B cell (primary cell): ENCODE data around the gene PLCB1. TPM values are rescaled to one million over a fixed set of nuclear protein-coding genes. Genes with fewer than 3 reads are reported as not detected.

ENCODE experiments used
- ATAC-seq: fragments of 200-7000 bp; cut with Tn5 transposase; one replicate; pipeline ENCODE4 v1.10.0; 2021; ENCODE audit warnings: low read depth, mild to moderate bottlenecking, moderate number of reproducible peaks, moderate library complexity
- CTCF ChIA-PET: fragments of 350-600 bp; sonication (Branson Sonifier 250); formaldehyde crosslinking; loops from one replicate; lab custom pipeline; 2021; ENCODE audit warnings: antibody characterized with exemption, inconsistent platforms; lab: Charles Lee
- POLR2A ChIA-PET: fragments of 350-600 bp; sonication (Branson Sonifier 250); formaldehyde crosslinking; loops from one replicate; lab custom pipeline; 2021; ENCODE audit warnings: antibody characterized with exemption; lab: Charles Lee
- DNase-seq: peaks from one replicate; pipeline ENCODE4 v3.0.0; 2013
- H2AFZ ChIP-seq: 2 replicates; pipeline ENCODE4 v1.6.1; 2012; ENCODE audit warnings: mild to moderate bottlenecking, low read depth, low read length; ENCODE audit not compliant: insufficient read depth, poor library complexity, severe bottlenecking
- H3K27ac ChIP-seq, 2 donors: 1 replicate in 1 of 2; 2 replicates in 1 of 2; pipeline ENCODE4 v1.5.1; 2012 to 2013; ENCODE audit warnings: low read length in 2 of 2, mild to moderate bottlenecking in 2 of 2, moderate library complexity in 1 of 2
- H3K27me3 ChIP-seq, 4 experiments: fragments of 200-600 bp in 1 of 4; sonication (generic) in 1 of 4; replicated peaks in 1 of 4; 1 replicate in 2 of 4; 2 replicates in 2 of 4; pipeline versions ENCODE4 v1.6.1 to v1.7.0; 2013 to 2016; ENCODE audit warnings: low read length in 3 of 4, mild to moderate bottlenecking in 2 of 4, mixed read lengths in 1 of 4, moderate library complexity in 1 of 4; ENCODE audit not compliant: insufficient read depth in 4 of 4, control insufficient read depth in 3 of 4; ENCODE audit errors: control extremely low read depth in 1 of 4
- H3K36me3 ChIP-seq, 2 experiments: replicated peaks in 1 of 2; 1 replicate in 1 of 2; 2 replicates in 1 of 2; pipeline versions ENCODE4 v1.6.1 to v1.7.1; 2013; ENCODE audit warnings: low read length in 1 of 2; ENCODE audit not compliant: insufficient read depth in 2 of 2, control insufficient read depth in 1 of 2; ENCODE audit errors: control extremely low read depth in 1 of 2, extremely low read depth in 1 of 2
- H3K4me1 ChIP-seq, 2 donors: fragments of 200-600 bp in 1 of 2; sonication (generic) in 1 of 2; 1 replicate in 1 of 2; 2 replicates in 1 of 2; pipeline versions ENCODE4 v1.5.1 to v1.6.1; 2013 to 2017; ENCODE audit warnings: low read length in 2 of 2; ENCODE audit not compliant: control insufficient read depth in 2 of 2, insufficient read depth in 2 of 2
- H3K4me2 ChIP-seq: replicated peaks from 2 replicates; pipeline ENCODE3; 2012; ENCODE audit warnings: mild to moderate bottlenecking, low read depth, low read length; ENCODE audit not compliant: poor library complexity, severe bottlenecking
- H3K4me3 ChIP-seq, 5 experiments: fragments of 200-600 bp in 1 of 5; sonication (generic) in 1 of 5; 1 replicate in 3 of 5; 2 replicates in 2 of 5; pipeline versions ENCODE4 v1.5.1 to v1.7.0; 2011 to 2016; ENCODE audit warnings: low read length in 4 of 5, mild to moderate bottlenecking in 4 of 5, low read depth in 2 of 5, control low read depth in 1 of 5, moderate library complexity in 1 of 5; ENCODE audit not compliant: insufficient read depth in 1 of 5; ENCODE audit errors: control extremely low read depth in 1 of 5, extremely low read depth in 1 of 5
- H3K79me2 ChIP-seq: fragments of 200-600 bp; sonication (generic); one replicate; pipeline ENCODE4 v1.6.0; 2016; ENCODE audit warnings: low read length; ENCODE audit not compliant: control insufficient read depth, insufficient read depth
- H3K9ac ChIP-seq: fragments of 200-600 bp; sonication (generic); 2 replicates; pipeline ENCODE4 v1.6.1; 2017; ENCODE audit warnings: mild to moderate bottlenecking, low read length, moderate library complexity
- H3K9me3 ChIP-seq, 3 donors: one replicate each; pipeline versions ENCODE4 v1.6.1 to v1.7.1; 2013; ENCODE audit warnings: low read length in 2 of 3; ENCODE audit not compliant: control insufficient read depth in 2 of 3, insufficient read depth in 1 of 3; ENCODE audit errors: control extremely low read depth in 1 of 3
- H4K20me1 ChIP-seq: 2 replicates; pipeline ENCODE4 v1.6.0; 2012; ENCODE audit warnings: mild to moderate bottlenecking, low read length; ENCODE audit not compliant: insufficient read depth, control insufficient read depth, poor library complexity, severe bottlenecking
- H3K27ac Mint-ChIP-seq: one replicate; pipeline ENCODE4 v1.8.0; 2021; ENCODE audit warnings: mixed read lengths
- H3K27me3 Mint-ChIP-seq: one replicate; pipeline ENCODE4 v1.8.0; 2021; ENCODE audit warnings: mixed read lengths
- H3K4me1 Mint-ChIP-seq: one replicate; pipeline ENCODE4 v1.8.0; 2021; ENCODE audit warnings: mixed read lengths
- H3K4me3 Mint-ChIP-seq: one replicate; pipeline ENCODE4 v1.8.0; 2021; ENCODE audit warnings: mixed read lengths
- H3K9me3 Mint-ChIP-seq: one replicate; pipeline ENCODE4 v1.8.0; 2022; ENCODE audit warnings: mixed read lengths; ENCODE audit not compliant: insufficient read depth
- EZH2 ChIP-seq: IDR thresholded peaks from 2 replicates; pipeline ENCODE4 v1.6.1; 2012; ENCODE audit warnings: borderline replicate concordance, low read depth, mild to moderate bottlenecking, moderate library complexity, low read length; ENCODE audit not compliant: insufficient read depth, poor library complexity, severe bottlenecking
- WGBS: methylation state at CpG from one replicate; pipeline ENCODE4 v1.1.5; 2013; ENCODE audit warnings: missing lambda C conversion rate; ENCODE audit not compliant: insufficient coverage; 5-methylcytosine and 5-hydroxymethylcytosine counted together
- intact Hi-C: fragments of 100-400 bp; cut with micrococcal nuclease; formaldehyde crosslinking; loops from one replicate; pipeline ENCODE4 v1.10.0; 2022
- polyA plus RNA-seq: library from polyadenylated mRNA; depleted of rRNA; stranded (reverse); fragments of >200 nt; gene quantifications from 2 replicates; pipeline ENCODE4 v1.2.3, GENCODE V29; 2012
- total RNA-seq, 2 donors: library from RNA; stranded (reverse); fragments of 120-200 nt in 1 of 2; gene quantifications; 1 replicate in 1 of 2; 2 replicates in 1 of 2; pipeline versions ENCODE4 v1.2.3 to v1.2.4, GENCODE V29; 2013 to 2022
- TF ChIP-seq, protein P1 (sequence below): fragments of 200-600 bp; IDR thresholded peaks from one replicate; pipeline ENCODE4 v1.8.0; 2022; ENCODE audit warnings: antibody characterized with exemption, mild to moderate bottlenecking

Gene PLCB1
- total and polyA plus RNA-seq, 2 donors (not counting 1 experiment from before 2014, with no cell fraction given) = 0.18 to 0.47 TPM

GRCh38 chr20:8234580-8234979 lies 102.5 kb downstream of the PLCB1 start:
- no peaks in the 10 kb centered on the region for H3K36me3 ChIP-seq
- no peak overlapping the region for H3K4me2 ChIP-seq
- no peaks in the 10 kb centered on the region for H3K27me3 ChIP-seq
- Mint-ChIP-seq H3K27me3 (no peaks in the 10 kb centered on the region), H3K4me3 (no peak overlapping the region), H3K4me1 (peaks cover 2% of the 10 kb centered on the region), H3K9me3 (no peaks in the 10 kb centered on the region), H3K27ac (no peak overlapping the region)
- H3K9me3 ChIP-seq = no peaks in the 10 kb centered on the region
- no peaks in the 10 kb centered on the region for H3K4me1 ChIP-seq
- no peaks in the 10 kb centered on the region for H4K20me1 ChIP-seq
- no peak overlapping the region for H2AFZ ChIP-seq
- WGBS = no CpG with 5 or more reads among the region's 2 CpGs
- H3K27ac ChIP-seq = no peak overlapping the region
- no peak for TF ChIP-seq EZH2
- TF ChIP-seq, protein P1, sequence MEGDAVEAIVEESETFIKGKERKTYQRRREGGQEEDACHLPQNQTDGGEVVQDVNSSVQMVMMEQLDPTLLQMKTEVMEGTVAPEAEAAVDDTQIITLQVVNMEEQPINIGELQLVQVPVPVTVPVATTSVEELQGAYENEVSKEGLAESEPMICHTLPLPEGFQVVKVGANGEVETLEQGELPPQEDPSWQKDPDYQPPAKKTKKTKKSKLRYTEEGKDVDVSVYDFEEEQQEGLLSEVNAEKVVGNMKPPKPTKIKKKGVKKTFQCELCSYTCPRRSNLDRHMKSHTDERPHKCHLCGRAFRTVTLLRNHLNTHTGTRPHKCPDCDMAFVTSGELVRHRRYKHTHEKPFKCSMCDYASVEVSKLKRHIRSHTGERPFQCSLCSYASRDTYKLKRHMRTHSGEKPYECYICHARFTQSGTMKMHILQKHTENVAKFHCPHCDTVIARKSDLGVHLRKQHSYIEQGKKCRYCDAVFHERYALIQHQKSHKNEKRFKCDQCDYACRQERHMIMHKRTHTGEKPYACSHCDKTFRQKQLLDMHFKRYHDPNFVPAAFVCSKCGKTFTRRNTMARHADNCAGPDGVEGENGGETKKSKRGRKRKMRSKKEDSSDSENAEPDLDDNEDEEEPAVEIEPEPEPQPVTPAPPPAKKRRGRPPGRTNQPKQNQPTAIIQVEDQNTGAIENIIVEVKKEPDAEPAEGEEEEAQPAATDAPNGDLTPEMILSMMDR = no peak
- intact Hi-C loops = loop anchor here (10.0 kb wide), 1 partner anchor 60 kb away; no protein-coding TSS in a partner anchor
- H3K4me3 ChIP-seq = no peak overlapping the region
- H3K79me2 ChIP-seq = no peaks in the 10 kb centered on the region
- H3K9ac ChIP-seq = no peak overlapping the region
- ChIA-PET POLR2A (no interaction called here), CTCF (no interaction called here)
- ATAC-seq (no peak), DNase-seq (no peak)

GRCh38 chr20:8242066-8242465 lies 110.0 kb downstream of the PLCB1 start:
- Histone ChIP-seq H3K4me2 (no peak overlapping the region), H3K79me2 (no peaks in the 10 kb centered on the region), H3K4me3 (no peak overlapping the region), H3K9me3 (peaks cover 0 to 2% (median 0%) of the 10 kb centered on the region in 3 donors), H3K36me3 (no peaks in the 10 kb centered on the region), H2AFZ (no peak overlapping the region), H4K20me1 (no peaks in the 10 kb centered on the region), H3K27me3 (no peaks in the 10 kb centered on the region), H3K27ac (no peak overlapping the region), H3K4me1 (no peaks in the 10 kb centered on the region), H3K9ac (no peak overlapping the region)
- POLR2A ChIA-PET = no interaction called here
- DNase-seq (no peak), ATAC-seq (no peak)
- Mint-ChIP-seq H3K4me3 (no peak overlapping the region), H3K4me1 (peaks cover 7% of the 10 kb centered on the region), H3K27ac (no peak overlapping the region), H3K9me3 (no peaks in the 10 kb centered on the region), H3K27me3 (no peaks in the 10 kb centered on the region)
- TF ChIP-seq, protein P1 = no peak
- no peak for TF ChIP-seq EZH2
- WGBS = no CpG with 5 or more reads among the region's 2 CpGs
- intact Hi-C loops = no loop called here
- CTCF ChIA-PET = no interaction called here
